Testis (tissue), 3 donors: ENCODE data around the gene AIPL1. TPM values are rescaled to one million over a fixed set of nuclear protein-coding genes. Genes with fewer than 3 reads are reported as not detected.

Source experiments
- DNase-seq: peaks from one replicate; pipeline ENCODE4 v3.0.0-alpha.2; 2019
- H3K27ac ChIP-seq, 2 donors: fragments of 200-600 bp; sonication (generic); one replicate each; pipeline ENCODE4 v1.5.1; 2019
- H3K27me3 ChIP-seq: fragments of 200-600 bp; sonication (generic); one replicate; pipeline ENCODE4 v1.5.1; 2019
- H3K36me3 ChIP-seq: fragments of 200-600 bp; sonication (generic); one replicate; pipeline ENCODE4 v1.5.1; 2017; ENCODE audit warnings: low read depth; ENCODE audit errors: missing control alignments
- H3K4me1 ChIP-seq: fragments of 200-600 bp; sonication (generic); one replicate; pipeline ENCODE4 v1.5.1; 2019
- H3K4me3 ChIP-seq, 2 donors: fragments of 200-600 bp; sonication (generic); one replicate each; pipeline ENCODE4 v1.5.1; 2017 to 2019
- H3K9me3 ChIP-seq: fragments of 200-600 bp; sonication (generic); one replicate; pipeline ENCODE4 v1.5.1; 2017
- CTCF ChIP-seq, 3 experiments: fragments of 450-650 bp in 2 of 3; fragments of 200-600 bp in 1 of 3; sonication (generic) in 1 of 3; IDR thresholded peaks; one replicate each; pipeline ENCODE4 v1.5.1; 2016 to 2019; ENCODE audit warnings: antibody characterized with exemption in 3 of 3, mild to moderate bottlenecking in 2 of 3, moderate library complexity in 1 of 3
- POLR2A ChIP-seq: fragments of 450-650 bp; IDR thresholded peaks from one replicate; pipeline ENCODE4 v1.6.1; 2017; ENCODE audit warnings: antibody characterized with exemption, mild to moderate bottlenecking, moderate library complexity
- WGBS, 2 donors: methylation state at CpG; one replicate each; pipeline ENCODE4 v1.1.5; 2018; 5-methylcytosine and 5-hydroxymethylcytosine counted together
- intact Hi-C: fragments of 100-400 bp; cut with DNase I; formaldehyde crosslinking; loops from one replicate; pipeline ENCODE4 v1.15.1; 2023; ENCODE audit warnings: low total_unique reads
- polyA plus RNA-seq: library from polyadenylated mRNA; stranded (reverse); fragments of 350-450 nt; fragmentation: Illumina TruSeq; extraction: RNeasy Lipid Tissue Mini Kit (QIAGEN cat#74804); gene quantifications from one replicate; pipeline ENCODE4 v1.2.3, GENCODE V29; 2014; ENCODE audit warnings: low read depth, low replicate concordance; ENCODE audit not compliant: insufficient read depth
- total RNA-seq, 2 donors: library from RNA; depleted of rRNA; stranded (reverse); fragments of >200 nt; gene quantifications; one replicate each; pipeline ENCODE4 v1.2.3, GENCODE V29; 2016

The AIPL1 gene
- total and polyA plus RNA-seq, 3 donors from 2014 or later, result 0.37 to 1.0 (median 0.49) TPM

- no peak overlapping the region for H3K27ac ChIP-seq
- intact Hi-C loops, result no loop called here
- peaks cover 6% of the 10 kb centered on the region for H3K4me1 ChIP-seq
- no peak for DNase-seq
- no peak for TF ChIP-seq POLR2A
- no peak for TF ChIP-seq CTCF (IDR thresholded peaks at IDR 0.05)
- H3K9me3 ChIP-seq, result no peaks in the 10 kb centered on the region
- WGBS, 2 donors, result 62 to 85% methylated on average over 7 to 9 of the region's 9 CpGs
- H3K36me3 ChIP-seq, result no peaks in the 10 kb centered on the region
- H3K4me3 ChIP-seq, result no peak overlapping the region
- no peaks in the 10 kb centered on the region for H3K27me3 ChIP-seq
Observed at GRCh38 chr17:6446516-6447100, 11.7 kb upstream of the AIPL1 start.

- Histone ChIP-seq H3K9me3 (no peaks in the 10 kb centered on the region), H3K36me3 (no peaks in the 10 kb centered on the region), H3K4me3 (peak overlapping the region; percentile 51 to 60), H3K27me3 (no peaks in the 10 kb centered on the region), H3K4me1 (no peaks in the 10 kb centered on the region), H3K27ac (no peak overlapping the region)
- 22 to 28% methylated on average over 7 to 33 of the region's 36 CpGs for WGBS, 2 donors
- intact Hi-C loops, result no loop called here
- DNase-seq, result no peak
- TF ChIP-seq CTCF (IDR thresholded peaks at IDR 0.05) (no peak), POLR2A (no peak)
Observed at GRCh38 chr17:6444571-6445335, 9.8 kb upstream of the AIPL1 start.

GRCh38 chr17:6443692-6444570, 9.0 kb upstream of the AIPL1 start, which contains the start of gene PIMREG:
Gene PIMREG, plus strand, starts transcription at chr17:6444455. Its CDS starts 656 bp downstream, at chr17:6445111.
- H3K4me1 ChIP-seq, result no peaks in the 10 kb centered on the region
- peak within 1 kb of the TSS; percentile 51 to 60 for H3K4me3 ChIP-seq
- H3K27ac ChIP-seq, result no peak within 1 kb of the TSS
- TF ChIP-seq POLR2A (no peak), CTCF (IDR thresholded peaks at IDR 0.05) (no peak)
- WGBS, 2 donors, result 1 to 2% methylated on average over 25 to 57 of the region's 62 CpGs
- H3K36me3 ChIP-seq, result no peaks in the 10 kb centered on the region
- H3K9me3 ChIP-seq, result no peaks in the 10 kb centered on the region
- H3K27me3 ChIP-seq, result no peaks in the 10 kb centered on the region
- peak; percentile 97 for DNase-seq
- intact Hi-C loops, result no loop called here

GRCh38 chr17:6442775-6443174, 7.9 kb upstream of the AIPL1 start:
- intact Hi-C loops, result no loop called here
- no peaks in the 10 kb centered on the region for H3K27me3 ChIP-seq
- H3K27ac ChIP-seq, result no peak overlapping the region
- no peak overlapping the region for H3K4me3 ChIP-seq
- H3K9me3 ChIP-seq, result no peaks in the 10 kb centered on the region
- no peaks in the 10 kb centered on the region for H3K36me3 ChIP-seq
- DNase-seq, result no peak
- WGBS, 2 donors, result 54 to 77% methylated on average over 6 of the region's 6 CpGs
- TF ChIP-seq POLR2A (no peak), CTCF (IDR thresholded peaks at IDR 0.05) (no peak)
- H3K4me1 ChIP-seq, result no peaks in the 10 kb centered on the region
